Measurements from ENCODE around the gene CCM2L.

The CCM2L gene

DNA sequence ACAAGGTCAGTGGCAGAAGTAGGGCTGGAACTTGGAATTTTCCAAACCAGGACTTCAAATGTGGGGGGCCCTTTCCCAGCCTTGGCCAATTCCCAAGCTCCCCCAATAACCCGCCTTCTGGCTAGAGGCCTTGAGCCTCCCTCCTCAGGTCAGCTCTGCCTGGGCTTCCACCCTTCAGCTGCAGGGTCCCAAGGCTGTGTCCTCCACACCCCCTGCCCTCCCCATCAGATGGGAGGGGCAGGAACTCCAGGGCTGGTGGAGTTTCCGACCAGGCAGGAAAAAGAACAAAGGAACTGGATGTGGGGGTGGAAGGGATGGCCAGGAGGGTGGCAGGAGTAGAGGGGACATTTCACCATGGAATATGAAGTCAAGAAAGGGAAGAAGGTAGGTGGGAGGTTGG lies at the start of gene CCM2L:
Gene CCM2L, plus strand, starts transcription at position 338 of the 400 bp plus-strand sequence. Its CDS starts 17 bp downstream, at position 355.
- DNase-seq = no peak

DNA sequence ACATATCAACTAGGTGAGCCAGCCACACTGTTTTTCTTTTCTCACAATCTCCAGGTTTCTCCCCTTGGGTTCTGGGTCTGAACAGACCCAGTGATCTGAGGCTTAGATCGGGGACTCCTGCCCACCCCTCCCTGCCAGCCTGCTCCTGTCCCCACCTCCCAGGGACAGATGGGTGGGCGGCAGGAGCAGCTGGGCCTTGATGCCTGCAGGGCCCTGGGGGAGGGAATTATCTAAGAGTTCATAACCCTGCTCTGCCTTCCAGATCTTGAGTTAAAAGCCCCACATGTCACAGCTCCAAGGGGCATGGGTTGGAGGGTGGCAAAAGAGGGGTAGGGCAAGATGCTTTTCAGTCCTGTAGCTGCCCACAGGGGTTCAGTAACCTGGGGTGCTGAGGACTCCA lies 47.5 kb upstream of the CCM2L start:
- no peak for DNase-seq

DNA sequence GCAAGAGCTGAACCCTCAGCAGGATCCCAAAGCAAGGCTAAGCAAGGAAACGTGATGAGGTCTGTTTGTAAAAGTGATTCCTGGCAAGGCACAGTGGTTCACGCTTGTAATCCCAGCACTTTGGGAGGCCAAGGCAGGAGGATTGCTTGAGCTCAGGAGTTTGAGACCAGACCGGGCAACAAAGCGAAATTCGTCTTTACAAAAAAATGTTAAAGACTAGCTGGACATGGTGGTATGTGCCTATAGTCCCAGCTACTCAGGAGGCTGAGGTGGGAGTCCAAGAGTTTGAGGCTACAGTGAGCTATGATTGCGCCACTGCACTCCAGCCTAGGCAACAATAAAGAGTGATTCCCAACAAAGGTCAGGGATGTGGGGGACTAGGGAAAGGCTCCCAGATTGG lies 46.3 kb upstream of the CCM2L start:
- DNase-seq = no peak

DNA sequence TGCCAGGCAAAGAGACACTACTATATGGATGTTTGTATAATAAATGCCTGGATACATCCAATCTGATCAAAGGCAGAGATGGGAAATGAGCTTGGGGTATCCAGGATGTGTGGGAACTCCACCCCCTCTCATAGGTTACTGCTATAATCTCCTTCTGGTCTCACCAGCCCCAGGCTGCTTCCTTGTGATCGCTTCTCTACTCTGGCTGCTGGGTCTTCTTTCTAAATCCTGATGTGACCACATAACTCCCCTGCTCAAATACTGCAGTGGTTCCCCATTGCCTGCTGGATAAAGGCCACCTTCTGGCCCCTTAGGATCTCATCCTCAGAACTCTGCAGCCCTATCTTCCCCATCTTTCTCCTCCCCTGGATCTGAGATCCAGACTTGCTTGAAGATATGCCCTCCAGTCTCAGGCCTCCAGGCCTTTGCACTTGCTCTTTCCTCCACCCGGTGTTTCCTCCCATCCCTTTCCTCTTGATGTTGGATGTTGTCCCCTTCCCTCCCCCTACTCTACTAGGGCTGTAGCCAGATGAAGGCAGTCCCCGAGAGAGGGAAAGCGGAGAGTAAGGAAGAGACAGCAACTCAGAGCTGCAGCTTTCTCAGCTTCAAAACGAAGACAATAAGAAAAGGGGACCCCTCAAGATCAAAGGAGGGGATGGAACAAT lies 43.1 kb upstream of the CCM2L start:
- DNase-seq = no peak

DNA sequence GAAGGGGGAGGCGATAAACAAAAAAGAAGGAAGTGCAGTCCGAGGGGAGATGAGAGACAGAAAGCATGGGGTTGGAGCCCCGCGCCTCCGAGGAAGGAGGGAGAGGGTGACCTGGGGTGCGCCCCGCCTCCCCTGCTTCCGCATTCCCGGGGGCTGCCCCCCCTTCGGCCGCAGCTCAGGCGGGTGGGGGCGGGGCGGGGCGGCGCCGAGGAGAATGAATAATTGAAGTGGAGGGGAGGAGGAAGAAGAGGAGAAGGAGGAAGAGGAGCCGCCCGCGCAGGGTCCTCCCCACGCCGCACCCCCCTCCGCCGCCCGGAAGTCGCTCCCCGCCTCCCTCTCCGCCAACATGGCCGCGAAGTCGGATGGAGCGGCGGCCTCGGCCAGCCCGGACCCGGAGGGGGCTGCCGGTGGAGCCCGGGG lies 42.4 kb upstream of the CCM2L start, which contains the start of gene XKR7:
Gene XKR7, plus strand, starts transcription at position 322 of the 420 bp plus-strand sequence. Its CDS starts 25 bp downstream, at position 347.
- DNase-seq = no peak

DNA sequence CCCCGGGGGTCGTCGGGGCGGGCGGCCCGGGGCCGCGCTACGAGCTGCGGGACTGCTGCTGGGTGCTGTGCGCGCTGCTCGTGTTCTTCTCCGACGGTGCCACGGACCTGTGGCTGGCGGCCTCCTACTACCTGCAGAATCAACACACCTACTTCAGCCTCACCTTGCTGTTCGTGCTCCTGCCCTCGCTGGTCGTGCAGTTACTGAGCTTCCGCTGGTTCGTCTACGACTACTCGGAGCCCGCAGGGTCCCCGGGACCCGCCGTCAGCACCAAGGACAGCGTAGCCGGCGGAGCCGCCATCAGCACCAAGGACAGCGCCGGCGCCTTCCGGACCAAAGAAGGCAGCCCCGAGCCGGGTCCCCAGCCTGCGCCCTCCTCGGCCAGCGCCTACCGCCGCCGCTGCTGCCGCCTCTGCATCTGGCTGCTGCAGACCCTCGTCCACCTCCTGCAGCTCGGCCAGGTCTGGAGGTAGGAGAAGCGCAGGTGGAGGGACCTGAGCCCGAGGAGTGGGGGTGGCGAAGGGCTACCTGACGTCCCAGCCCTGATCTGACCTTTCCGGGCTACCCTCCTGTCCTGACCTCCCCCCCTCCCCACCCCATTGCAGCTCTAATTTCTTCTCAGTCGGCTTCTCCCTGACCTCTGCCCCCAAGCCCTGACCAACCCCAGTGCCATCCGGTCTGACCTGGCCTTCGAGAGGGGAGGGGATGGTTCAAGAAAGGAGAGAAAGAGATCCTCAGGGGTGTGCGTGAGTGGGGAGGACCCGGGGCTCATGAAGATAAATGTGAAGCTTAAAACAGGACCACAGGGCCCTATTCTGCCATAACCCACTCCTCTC lies 41.7 kb upstream of the CCM2L start:
- DNase-seq = peak; percentile 51 to 80 (median 67)

DNA sequence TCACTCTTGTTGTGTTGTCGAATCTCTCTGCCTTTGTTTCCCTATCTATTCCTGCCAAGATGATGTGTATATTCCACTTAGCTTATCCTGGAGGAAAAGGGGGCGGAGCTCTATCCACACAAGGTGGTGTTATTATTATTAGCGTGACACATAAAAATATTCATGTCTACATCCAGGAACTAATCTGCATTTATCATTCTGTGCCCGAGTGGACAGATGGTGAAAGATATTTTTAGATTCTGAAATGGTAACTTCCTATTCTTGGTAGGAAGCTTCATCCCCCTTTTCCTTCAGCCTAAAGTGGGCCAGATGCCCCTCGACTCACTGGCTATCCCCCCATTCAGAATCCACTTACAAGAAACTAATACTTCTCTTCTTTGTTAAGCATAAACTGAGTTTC lies 40.2 kb upstream of the CCM2L start:
- no peak for DNase-seq

DNA sequence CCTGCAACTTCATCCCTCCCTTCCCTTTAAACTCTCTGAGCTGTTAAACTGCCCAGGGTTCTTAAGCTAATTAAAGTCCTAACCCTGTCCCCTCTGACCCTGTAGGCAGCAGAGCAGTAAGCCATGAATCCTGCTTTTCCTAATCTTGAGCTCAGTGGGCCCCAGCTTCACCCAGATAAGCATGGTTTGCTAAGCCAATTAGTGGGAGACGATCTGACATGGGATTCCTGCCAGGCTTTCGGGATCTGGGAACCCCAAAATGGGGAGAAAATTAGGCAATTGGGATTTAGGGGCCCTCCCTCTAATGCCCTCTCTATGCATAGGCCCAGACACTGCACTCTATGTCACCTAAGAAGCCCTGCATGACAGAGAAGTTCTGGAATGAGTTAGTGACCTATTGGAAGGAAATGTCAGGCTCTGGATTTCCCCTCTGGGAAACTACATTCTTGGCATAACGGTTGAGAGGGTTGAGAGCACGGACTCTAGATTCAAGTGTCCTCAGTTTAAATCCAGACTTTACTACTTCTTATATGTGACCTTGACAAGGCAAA lies 37.7 kb upstream of the CCM2L start:
- DNase-seq = no peak

DNA sequence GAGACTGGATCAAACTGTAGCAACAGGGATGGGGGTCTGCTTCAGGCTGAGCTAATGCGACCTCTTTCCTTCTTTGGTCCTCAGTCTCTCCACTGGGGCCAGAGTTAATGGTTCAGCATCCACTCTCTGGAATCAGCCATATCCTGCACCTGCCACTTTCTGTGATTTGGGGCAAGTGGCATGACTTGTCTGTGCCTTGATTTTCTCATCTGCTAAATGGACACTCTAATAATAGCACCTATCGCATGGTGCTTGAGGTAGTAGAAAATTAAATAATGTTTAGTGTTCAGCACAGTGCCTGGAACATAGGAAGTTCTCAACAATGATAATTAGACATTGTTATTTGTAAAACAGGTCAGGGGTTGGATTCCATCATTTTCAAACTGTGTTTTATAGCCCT lies 35.9 kb upstream of the CCM2L start:
- no peak for DNase-seq

DNA sequence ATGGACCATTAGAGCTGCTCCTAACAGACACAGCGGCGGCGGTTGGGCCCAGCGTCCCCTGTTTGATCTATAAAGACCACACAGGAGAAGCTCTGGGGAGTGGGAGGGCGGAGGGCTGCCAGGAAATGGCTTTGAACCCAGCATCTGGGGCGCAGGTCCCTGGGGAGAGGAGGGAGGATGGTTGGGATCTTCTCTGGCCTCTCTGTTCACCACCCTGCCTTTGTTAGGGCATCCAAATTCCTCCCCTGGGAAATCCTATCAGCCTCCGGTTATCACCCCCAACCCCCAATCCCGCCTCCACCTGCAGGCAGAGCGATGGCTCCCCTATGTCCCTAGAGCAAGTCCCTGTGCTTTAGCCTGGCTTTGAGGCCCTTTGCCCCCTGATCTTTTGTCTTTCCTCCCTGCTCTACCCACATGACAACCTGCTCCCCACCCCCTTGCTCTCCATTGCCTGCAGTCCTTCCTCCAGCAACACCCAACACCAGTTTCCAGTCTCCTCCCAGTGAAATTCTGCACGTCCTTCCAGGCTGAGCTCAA lies 35.2 kb upstream of the CCM2L start:
- no peak for DNase-seq

DNA sequence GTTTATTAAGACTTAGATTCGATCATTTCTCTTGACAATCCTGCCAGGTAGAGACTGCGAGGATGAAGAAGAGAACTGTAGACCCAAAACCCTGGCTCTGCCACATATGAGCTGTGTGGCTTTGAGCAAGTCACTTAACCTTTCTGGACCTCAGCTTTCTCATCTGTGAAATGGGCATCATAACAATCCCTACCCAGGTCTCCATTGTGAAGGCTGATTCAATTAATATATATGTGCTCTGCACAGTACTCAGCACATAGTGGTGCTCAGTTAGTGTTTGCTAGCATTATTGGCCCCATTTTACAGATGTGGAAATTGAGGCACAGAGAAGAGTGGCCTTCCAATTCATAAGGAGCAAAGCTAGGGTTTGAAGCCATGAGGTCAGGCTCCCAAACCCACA lies 34.4 kb upstream of the CCM2L start:
- no peak for DNase-seq

DNA sequence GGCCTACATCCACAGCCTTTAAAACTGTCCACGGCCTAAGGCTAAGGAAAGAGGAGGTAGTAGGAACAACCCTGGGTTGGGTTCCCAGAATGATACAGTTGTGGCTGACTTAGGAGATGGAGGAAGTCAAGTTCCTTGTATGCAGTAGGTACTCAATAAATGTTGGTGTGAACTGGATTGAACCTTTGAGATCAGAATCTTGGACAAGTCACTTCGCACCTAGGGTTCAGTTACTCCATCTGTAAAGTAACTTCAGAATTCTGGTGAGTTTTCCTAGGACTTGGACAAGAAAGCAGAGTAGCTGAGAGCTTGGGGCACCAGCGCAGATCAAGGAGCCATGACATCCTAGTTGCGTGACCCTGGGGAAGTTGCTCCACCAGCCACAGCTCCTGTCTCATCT lies 33.2 kb upstream of the CCM2L start:
- DNase-seq = no peak

DNA sequence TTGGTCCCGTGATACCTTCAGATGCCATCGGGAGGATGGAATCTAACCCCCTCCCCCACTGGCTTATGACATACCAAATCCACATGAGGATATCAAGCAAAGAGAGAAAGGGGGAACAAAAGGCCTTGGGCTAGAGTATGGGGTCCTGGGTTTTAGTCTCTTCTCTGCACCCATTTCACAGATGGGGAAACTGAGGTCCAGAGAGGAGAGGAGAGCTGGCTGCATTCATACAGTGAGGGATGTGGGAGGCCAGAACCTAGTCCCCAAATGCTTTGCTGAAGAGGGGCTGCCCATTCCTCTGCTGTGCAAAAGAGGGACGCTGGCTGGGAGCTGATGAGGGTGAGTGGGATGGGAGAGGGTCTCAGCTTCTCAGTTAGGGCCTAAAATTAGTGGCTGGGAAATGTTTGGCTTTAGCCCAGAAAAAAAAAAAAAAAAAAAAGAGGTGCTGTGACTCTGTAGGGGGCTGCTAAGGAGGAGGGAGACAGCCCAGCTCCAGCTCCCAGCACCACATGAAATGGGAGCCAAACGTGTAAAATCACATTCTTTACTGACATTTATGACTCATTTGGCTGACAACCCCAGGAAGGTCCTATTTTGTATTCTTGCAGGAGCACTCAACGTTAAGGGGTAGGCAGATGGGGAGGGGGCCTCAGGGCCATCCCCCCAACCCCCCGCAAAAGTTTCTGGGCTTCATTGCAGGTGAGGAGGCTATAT lies 30.4 kb upstream of the CCM2L start:
- DNase-seq = no peak

DNA sequence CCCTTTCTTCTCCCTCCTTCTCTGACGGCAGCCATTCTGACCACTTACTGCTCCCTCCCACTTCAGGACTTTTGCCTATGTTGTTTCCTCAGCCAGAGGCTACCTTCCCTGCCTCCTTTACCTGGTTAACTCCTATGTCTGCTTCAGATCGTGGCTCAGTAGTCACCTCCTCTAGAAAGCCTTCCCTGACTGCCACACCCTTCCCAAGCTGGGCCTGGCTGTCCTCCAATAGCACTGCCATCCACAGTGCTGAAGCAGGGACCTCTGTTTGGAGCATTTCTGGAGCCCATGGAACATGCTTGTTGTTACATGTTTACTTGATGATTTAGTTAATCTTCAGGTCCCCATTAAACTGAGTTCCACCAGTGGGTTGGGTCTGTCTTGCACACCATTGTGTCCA lies 28.5 kb upstream of the CCM2L start:
- no peak for DNase-seq

DNA sequence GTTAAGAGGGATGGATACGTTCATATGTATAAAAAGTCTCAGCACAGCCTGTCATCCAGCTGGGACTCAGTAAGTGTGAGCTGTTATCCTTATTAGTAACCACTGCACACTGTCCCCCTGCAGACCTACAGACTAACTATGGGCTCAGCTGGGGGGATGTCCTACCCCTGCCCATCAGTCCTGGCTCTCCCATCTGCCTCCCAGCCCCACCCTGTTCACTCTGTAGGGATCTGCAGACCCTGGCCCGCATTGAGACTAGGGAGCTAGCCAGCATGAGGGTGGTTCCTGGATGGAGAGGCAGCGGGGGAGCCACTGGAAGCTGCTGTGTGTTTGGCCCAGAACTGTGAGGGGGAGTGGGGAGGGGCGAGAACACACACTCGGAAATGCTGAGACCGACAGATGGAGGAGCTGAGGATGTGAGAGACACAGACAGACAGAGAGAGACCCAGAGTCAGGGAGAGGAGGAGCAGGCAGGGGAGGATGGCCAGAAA lies 25.2 kb upstream of the CCM2L start:
- no peak for DNase-seq

DNA sequence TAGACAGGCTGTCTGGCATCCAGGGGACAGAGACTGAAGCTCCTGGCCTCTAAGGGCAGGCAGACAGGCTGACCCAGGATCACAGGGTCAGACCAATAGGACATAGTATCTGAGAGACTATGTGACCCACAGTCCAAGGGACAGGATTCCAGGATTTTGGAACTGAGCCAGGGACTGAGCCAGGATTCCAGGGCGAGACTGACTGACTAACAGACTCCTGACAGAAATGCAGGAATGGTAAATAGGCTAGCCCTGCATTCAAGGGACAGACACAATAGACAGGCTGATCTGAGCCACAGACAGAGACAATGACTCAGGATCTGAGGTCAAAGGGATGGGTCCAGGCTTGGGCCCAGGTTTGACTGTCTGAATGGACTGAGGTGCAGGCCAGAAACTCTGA lies 22.5 kb upstream of the CCM2L start:
- no peak for DNase-seq

DNA sequence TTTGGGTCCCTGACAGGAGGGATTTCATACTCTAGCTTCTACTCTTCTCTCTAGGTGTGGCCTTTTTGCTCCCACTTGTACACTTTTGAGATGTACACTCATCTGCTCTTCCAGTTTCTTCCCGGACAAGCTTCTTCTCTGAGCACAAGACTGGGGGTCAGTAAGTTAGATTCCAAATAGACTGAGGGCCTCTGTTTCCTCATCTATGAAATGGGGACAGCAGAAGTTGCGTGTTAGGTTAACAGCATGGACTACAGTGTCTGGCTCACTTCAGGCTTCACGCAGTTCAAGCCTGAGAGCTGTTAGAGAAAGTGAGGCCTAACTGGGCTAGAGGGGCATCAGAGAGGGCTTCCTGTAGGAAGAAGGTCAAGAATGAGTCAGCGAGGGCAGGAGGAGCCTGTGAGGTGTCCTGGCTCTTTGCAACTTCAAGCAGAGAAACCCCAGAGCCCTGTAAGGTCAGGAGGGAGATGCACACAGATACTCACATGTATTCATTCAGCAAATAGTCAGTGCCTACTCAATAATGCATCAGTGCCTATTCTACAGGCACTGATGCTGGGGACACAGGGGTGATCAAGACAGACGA lies 21.7 kb upstream of the CCM2L start:
- DNase-seq = no peak

DNA sequence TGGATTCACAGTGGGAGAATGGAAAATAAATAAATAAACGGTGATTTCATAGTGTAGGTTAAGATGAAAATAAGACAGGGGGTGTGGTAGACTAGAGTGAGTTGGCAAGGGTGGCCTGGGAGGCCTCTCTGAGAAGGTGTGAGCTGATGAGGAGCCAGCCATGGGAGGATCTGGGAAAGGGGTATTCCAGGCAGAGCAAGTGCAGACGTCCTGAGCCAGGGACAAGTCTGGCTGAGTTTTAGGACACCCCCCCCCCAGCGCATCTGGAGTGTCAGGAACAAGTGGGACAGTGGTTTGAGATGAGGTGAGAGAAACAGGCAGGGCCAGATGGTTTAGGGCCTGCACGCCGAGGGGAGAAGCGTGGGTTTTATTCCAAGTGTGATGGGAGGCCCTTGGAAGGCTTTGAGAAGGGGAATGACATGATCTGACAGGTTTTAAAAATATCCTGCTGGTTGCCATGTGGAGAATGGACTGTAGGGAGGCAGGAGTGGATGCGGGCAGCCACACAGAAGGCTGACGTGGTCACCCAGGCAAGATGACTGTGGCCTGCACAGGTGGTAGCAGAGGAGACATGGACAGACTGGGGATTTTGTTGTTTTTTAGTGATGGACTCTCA lies 21.1 kb upstream of the CCM2L start:
- no peak for DNase-seq

DNA sequence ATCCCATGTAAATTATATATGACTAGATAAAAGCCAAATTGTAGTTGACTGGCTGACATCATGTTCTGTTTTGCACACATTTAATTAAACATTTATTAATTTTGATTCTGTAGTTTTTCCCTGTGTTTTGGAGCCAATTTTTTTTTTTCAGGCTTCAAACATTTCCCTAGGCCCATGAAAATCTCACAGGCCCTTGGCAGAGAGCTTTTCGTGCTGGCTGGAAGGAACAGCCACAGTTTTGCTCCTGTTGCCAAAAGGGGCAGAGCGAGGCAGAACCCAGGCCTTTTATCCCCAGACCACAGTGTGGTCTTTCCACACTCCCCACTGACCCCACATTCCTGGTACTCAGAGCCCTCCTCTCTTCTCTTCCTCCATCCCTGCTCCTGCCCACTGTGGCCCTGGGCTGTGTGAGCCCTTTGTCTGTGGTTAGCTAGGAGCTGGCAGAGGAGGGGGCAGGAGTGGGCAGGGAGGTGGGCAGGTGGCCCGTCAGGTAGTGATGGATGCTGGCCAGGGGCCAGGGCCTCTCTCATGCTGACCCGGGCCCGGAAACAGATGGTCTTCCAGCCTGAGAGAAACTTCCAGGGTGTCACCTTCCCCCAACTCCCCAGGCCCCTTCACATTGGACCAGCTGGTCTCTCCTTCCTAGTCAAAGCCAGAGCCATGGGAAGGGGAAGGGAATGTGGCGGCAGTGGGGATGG lies 19.4 kb upstream of the CCM2L start:
- no peak for DNase-seq

DNA sequence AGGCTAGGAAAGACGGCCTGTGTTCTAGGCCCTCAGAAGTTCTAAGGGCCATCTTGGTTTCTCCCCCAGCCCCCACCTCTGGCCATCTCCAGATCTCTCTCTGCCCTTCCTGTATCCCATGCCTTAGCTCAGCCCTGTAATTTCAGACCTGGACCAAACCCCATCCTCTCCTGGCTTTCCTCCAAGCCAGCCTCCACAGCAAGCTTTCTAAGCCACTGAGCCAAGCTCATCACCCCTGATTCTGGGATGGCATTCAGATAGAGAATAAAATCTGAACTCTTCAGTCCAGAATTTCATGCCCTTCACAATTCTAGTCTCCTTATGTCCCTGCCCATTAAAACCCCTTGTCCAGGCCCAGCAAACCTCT lies 18.9 kb upstream of the CCM2L start:
- no peak for DNase-seq

DNA sequence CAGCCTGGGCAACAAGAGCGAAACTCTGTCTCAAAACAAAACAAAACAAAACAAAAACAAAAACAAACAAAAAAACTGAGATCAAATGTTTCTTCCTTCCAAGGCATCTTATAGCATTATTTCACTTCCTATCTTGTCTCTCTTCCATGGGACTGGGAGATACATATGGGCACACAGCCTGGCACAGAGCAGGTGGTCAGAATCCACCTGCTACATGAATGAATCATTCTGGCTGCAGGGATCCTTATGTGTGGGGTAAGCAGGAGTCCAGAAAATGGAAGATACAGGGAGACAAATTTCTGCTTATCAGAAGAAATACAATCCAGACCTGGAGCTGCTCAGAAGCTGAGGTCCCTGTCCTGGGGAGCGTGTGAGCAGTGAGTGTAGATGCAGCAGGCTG lies 18.2 kb upstream of the CCM2L start:
- DNase-seq = no peak

DNA sequence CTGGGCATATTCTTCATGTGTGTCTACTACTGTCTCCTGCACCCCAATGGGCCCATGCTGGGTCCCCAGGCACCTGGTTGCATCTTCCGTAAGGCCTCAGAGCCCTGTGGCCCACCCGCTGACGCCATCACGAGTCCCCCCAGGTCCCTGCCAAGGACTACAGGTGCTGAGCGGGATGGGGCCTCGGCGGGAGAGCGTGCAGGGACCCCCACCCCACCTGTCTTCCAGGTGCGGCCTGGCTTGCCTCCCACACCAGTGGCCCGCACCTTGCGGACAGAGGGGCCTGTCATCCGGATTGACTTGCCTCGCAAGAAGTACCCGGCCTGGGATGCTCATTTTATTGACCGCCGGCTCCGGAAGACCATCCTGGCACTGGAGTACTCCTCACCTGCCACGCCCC lies 13.2 kb upstream of the CCM2L start:
- DNase-seq = no peak

All from activated naive CD4-positive, alpha-beta T cell (primary cell).